Activated CD4-positive, alpha-beta T cell treated with anti-CD3 and anti-CD28 coated beads, Interleukin-2, amount 50 U/mL, for 16 hours (primary cell): ENCODE data around the gene SPACA9.

ENCODE experiments used
- DNase-seq: peaks from one replicate; pipeline ENCODE4 v3.0.0-alpha.2; 2020

Gene SPACA9

GRCh38 chr9:132864277-132864676 is 14.4 kb upstream of the SPACA9 start:
- no peak for DNase-seq

GRCh38 chr9:132864691-132865090 is 14.0 kb upstream of the SPACA9 start:
- DNase-seq, result no peak

GRCh38 chr9:132866898-132867297 is 11.8 kb upstream of the SPACA9 start:
- DNase-seq, result no peak

- no peak for DNase-seq
Measured at GRCh38 chr9:132869266-132869665, 9.4 kb upstream of the SPACA9 start.

GRCh38 chr9:132873403-132873802 is 5.3 kb upstream of the SPACA9 start:
- peak; percentile 31 for DNase-seq

GRCh38 chr9:132875159-132875558 is 3.5 kb upstream of the SPACA9 start:
- no peak for DNase-seq

- no peak for DNase-seq
Measured at GRCh38 chr9:132876849-132877248, 1.8 kb upstream of the SPACA9 start.

GRCh38 chr9:132877458-132877823 is 1.3 kb upstream of the SPACA9 start:
- no peak for DNase-seq

GRCh38 chr9:132877824-132878694 is 639 bp upstream of the SPACA9 start, which contains the start of gene AK8:
Gene AK8 (minus strand): TSS chr9:132878284. CDS start chr9:132878255, 29 bp downstream.
- peak; percentile 75 for DNase-seq

- DNase-seq, result peak; percentile 13
Measured at GRCh38 chr9:132879457-132880323, 992 bp downstream of the SPACA9 start.

- no peak for DNase-seq
Measured at GRCh38 chr9:132880324-132880661, 1.6 kb downstream of the SPACA9 start.

GRCh38 chr9:132881826-132882225 is 3.1 kb downstream of the SPACA9 start:
- no peak for DNase-seq

- no peak for DNase-seq
Measured at GRCh38 chr9:132882616-132883015, 3.9 kb downstream of the SPACA9 start.

GRCh38 chr9:132883349-132884294 is 4.9 kb downstream of the SPACA9 start:
- no peak for DNase-seq

- DNase-seq, result no peak
Measured at GRCh38 chr9:132885720-132886333, 7.1 kb downstream of the SPACA9 start.

- DNase-seq, result no peak
Measured at GRCh38 chr9:132886334-132886725, 7.6 kb downstream of the SPACA9 start.

GRCh38 chr9:132887181-132888120 is 8.8 kb downstream of the SPACA9 start:
- DNase-seq, result no peak

- no peak for DNase-seq
Measured at GRCh38 chr9:132888151-132888550, 9.5 kb downstream of the SPACA9 start.

GRCh38 chr9:132892400-132892799 is 13.7 kb downstream of the SPACA9 start:
- DNase-seq, result no peak

- no peak for DNase-seq
Measured at GRCh38 chr9:132894346-132894745, 15.6 kb downstream of the SPACA9 start.
